ENCODE measurements around the gene LCN1.
"Not testable (repeated sequence)": the region's sequence is repeated elsewhere in the genome, so short reads cannot be mapped to it uniquely, and the experiment has no call there.

Gene LCN1

GRCh38 chr9:135524130-135524861, 3.1 kb downstream of the LCN1 start:
- no peak for DNase-seq

DNA sequence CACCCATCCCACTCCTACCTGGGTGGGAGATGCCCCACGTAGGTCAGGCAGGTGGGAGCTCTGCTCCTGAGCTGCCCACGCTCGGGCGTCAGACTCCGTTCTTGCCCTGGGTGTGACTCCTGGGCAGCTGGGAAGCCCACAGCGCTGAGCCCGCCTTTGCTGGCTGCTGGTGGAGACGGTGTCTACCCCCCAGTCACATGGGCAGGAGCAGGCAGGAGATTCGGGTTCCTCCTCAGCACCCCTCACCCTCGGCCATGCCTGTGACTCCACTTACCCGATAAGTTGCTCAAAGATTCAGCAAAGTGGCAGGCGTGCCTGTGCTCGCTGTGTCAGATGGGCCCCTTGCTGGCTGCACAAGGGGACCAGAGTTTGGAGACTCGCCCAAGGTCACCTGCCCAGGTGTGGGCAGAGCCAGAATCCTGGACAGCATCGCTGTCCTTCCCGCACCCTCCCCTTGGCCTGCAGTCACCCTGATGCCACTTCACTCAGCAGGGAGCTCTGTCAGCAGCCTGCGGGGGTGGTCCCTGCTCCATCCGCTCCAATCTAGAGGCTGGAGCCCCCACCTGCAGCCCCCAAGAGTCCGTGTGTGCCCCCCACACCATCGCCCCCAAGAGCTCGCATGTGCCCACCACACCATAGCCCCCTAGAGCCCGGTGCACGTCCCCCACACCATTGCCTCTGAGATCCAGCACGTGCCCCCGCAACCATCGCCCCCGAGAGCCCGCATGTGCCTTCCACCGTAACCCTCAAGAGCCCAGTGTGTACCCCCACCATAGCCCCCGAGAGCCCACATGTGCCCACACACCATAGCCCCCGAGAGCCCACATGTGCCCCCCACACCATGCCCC, 4.2 kb downstream of the LCN1 start:
- DNase-seq, result no peak

GRCh38 chr9:135526089-135526729, 5.0 kb downstream of the LCN1 start:
- DNase-seq, result no peak

DNA sequence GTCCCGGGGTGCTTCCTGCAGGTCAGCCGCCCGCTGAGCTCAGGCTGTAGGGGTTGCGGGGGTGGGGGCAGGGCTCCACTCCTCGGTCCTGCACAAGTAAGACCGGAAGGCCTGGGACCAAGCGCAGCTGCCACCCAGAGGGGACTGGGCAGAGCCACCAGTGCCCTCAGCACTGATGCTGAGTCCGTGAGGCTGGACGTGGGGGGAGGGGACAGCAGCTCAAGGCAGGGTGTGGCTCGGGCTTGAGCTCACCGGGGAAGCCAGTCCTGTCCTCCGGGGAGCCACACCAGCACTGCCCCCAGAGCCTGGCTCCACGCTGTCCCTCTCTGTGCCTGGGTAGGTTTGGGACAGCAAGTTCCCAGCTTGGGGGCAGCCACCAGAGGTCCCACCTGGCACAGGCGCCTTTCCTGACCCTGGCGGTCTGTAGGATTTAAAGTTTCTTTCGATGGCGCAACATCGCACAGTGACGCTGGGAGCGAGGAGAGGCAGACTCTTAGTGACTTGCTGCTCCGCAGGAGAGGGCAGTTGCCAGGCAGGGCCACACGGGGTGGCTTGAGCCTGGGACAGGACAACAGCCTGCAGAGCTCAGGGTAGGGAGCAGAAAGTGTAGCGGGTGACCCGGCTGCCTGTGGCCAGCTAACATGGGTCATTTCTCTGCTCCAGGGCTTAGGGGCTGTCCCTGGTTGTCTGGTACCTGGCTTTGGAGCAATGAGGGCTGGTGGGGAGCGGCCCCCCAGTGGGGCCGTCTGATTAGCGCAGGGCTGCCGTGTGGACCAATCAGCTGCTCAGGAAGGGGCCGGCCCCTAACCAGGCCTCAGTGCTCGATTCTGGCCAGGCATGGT, 5.7 kb downstream of the LCN1 start:
- DNase-seq, result no peak

DNA sequence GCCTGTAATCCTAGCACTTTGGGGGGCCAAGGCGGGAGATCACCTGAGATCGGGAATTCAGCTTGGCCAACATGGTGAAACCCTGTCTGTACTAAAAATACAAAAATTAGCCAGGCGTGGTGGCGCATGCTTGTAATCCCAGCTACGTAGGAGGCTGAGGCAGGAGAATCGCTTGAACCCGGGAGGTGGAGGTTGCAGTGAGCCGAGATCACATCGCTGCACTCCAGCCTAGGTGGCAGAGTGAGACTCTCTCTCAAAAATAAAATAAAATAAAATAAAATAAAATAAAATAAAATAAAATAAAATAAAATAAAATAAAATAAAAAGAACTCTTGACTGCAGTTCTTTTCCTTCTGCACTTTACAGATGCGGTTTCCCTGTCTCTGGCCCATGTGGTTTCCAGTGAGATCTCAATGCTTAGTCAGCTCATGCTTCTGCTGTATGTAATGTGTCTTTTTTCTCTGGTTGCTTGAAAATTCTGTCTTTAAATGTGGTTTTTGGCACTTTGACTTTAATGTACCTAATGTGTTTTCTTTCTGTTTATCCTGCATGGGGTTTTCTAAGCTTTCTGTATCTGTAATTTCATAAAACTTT, 7.7 kb downstream of the LCN1 start:
- DNase-seq, result not testable (repeated sequence)

DNA sequence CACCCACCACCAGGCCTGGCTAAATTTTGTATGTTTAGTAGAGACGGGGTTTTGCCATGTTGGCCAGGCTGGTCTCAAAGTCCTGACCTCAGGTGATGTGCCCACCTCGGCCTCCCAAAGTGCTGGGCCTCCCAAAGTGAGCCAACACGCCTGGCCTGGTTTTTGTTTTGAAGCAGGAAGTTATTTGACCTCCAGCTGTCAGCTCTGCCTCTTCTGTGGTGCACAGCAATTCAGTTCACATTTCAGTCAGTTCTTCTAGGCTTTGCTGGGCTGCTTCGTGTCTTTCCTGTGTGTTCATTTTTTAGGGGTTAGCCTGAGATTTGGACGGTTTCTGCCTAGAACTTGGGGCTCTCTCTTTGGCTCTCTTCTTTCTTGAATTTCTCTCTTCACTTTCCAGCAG, 8.9 kb downstream of the LCN1 start:
- no peak for DNase-seq

- no peak for DNase-seq
These were observed 9.9 kb downstream of the LCN1 start for GRCh38 chr9:135531096-135531495.

- DNase-seq, result no peak
These were observed 11.9 kb downstream of the LCN1 start for GRCh38 chr9:135533113-135533512.

- DNase-seq, result no peak
These were observed 12.4 kb downstream of the LCN1 start for GRCh38 chr9:135533674-135534073.

DNA sequence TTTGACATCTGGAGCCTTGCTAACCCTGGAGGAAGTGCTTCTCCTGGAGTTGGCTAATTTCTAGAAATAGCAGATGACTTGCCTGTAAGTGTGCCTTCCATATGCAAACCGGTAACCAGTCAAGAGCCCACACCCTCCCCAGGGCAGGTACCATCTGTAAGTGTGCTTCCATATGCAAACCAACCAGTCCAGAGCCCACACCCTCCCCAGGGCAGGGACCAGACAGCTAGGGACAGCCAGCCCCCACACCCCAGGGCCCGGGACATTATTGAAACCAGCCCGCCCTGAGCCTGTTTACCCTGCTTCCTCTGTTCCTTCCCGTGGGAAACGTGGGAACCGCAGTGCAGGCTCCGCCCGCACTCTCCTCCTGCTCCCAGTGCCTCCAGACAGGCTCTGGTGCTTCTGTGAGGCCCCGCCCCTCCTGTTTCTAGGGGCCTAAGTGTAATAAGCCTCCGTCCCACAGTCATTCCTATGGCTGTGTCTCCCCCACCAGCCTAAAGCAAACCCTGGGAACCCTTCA, 13.0 kb downstream of the LCN1 start:
- not testable (repeated sequence) for DNase-seq

DNA sequence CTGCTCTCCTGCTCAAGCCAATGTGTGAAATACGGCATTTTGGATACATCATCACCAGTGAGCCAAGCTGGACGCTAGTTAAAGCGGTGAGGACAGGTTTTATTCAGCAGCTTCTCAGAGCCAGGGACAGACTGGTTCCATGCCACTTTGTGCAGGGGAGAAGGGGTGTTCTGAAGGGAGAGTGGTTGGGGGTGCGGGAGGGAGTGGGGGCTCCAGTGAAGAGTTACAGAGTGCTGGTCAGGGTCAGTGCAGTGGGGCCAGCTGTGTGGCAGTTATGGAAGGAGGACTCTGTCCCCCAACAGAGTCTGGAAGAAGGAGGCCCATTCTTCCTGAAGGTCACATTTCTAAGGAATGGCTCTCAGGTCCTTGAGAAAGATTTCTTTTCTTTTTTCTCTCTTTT, 13.6 kb downstream of the LCN1 start:
- DNase-seq, result not testable (repeated sequence)

GRCh38 chr9:135535631-135536030, 14.4 kb downstream of the LCN1 start:
- not testable (repeated sequence) for DNase-seq

GRCh38 chr9:135536216-135536615, 15.0 kb downstream of the LCN1 start:
- no peak for DNase-seq

GRCh38 chr9:135543262-135543894, 22.1 kb downstream of the LCN1 start:
- not testable (repeated sequence) for DNase-seq

GRCh38 chr9:135544981-135545635, 23.9 kb downstream of the LCN1 start:
- no peak for DNase-seq

GRCh38 chr9:135545646-135546176, 24.5 kb downstream of the LCN1 start, which contains the start of gene OBP2A:
Gene OBP2A, plus strand, starts transcription at chr9:135546126. Its CDS starts 55 bp downstream, at chr9:135546181.
- DNase-seq, result not testable (repeated sequence)

DNA sequence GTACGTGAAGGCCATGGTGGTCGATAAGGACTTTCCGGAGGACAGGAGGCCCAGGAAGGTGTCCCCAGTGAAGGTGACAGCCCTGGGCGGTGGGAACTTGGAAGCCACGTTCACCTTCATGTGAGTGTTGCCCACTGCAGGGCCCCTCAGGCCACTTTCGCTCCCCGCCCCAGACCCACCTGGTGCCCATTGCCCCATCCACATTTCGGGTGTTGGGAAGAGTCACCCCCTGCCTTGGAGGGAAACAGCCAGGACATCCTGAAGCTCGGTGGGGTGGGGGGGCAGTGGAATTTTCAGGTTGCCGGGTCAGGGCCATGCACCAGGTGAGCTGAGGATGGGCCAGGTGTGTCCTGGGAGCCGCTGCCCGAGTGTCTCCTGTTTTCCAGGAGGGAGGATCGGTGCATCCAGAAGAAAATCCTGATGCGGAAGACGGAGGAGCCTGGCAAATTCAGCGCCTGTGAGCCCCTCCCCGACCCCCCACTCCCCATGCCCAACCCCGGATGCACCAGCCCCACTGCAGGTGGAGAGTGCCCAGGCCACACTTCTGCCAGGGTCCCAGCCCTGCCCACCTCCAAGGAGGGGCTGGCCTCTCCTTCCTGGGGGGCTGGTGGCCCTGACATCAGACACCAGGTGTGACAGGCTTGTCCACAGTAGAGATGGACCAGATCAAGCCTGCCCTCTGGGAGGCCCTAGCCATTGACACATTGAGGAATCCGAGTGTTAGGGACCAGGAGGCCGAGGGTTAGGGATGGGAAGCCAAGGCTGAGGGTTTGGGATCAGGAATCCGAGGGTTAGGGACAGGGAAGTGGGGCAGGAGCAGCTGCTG, 25.8 kb downstream of the LCN1 start:
- DNase-seq, result not testable (repeated sequence)

DNA sequence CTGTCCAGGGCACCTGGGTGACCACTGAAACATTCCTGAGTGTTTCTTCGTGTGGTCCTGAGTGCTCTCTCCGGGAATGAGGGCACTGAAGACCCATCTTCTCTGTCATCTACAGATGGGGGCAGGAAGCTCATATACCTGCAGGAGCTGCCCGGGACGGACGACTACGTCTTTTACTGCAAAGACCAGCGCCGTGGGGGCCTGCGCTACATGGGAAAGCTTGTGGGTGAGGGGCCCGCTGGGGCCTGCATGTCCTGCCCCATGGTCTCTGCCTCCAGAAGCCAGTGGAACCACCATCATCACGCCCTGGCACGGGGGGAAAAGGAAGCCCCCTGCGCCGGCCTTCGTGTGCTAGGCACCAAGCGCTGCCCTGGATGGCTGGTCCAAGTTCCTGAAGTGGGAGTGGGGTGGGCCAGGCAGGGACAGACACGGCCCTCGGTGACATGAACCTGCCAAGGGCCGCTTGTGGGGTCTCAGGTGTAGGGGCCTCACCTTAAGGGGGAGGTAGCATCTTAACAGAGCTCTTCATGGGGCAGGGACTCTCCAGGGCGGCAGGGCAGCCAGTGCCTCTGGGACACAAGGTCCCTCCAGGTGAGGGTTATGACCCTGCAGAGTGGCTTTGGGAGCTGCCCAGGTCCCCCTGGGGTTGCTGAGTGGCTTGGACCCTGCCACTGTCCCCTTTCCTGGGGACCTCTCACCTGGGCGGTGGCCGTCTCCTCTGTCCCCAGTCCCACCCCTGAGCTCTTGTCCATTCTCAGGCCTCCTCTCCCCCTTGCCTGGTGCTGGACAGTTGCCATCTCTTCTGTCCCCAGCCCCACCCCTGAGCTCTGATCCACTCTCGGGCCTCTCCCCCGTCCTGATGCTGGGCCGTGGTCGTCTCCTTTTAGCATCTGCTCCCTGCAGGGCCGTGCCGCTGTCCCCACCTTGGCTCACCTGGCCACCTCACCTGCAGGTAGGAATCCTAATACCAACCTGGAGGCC, 26.8 kb downstream of the LCN1 start:
- DNase-seq, result no peak
